SH-SY5Y (cell line): ENCODE measurements around the gene TNS1.

ENCODE experiments used
- GATA2 ChIP-seq: IDR thresholded peaks from 2 replicates; pipeline ENCODE4 v1.6.1; 2011; ENCODE audit warnings: mild to moderate bottlenecking, low read depth, low read length
- GATA3 ChIP-seq: IDR thresholded peaks from 2 replicates; pipeline ENCODE4 v1.6.1; 2011; ENCODE audit warnings: low read depth, mild to moderate bottlenecking, low read length, moderate library complexity

DNA sequence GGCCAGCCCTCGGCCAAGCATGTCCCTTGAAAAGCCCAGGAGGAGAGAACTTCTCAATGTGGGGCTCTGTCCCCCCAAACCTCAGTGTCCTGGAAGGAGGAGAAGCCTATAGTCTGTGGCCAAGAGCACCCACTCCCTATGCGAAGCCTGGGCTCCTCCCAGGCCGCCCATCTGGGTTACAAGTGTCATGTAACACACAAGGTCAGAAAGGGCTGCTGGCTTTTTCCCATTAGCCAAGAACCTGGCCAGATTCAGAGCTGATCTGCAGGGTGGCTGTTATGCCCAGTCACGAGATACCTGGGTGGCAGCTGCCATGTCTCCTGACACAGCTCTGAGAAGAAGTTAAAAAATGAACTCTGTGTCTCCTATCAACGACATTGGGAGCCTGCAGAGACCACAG, 170.7 kb downstream of the TNS1 start:
- TF ChIP-seq GATA2 (no peak), GATA3 (no peak)
